PC-3 (cell line): Measurements from ENCODE around the gene CACNB3.

ENCODE experiments used
- EZH2 ChIP-seq: fragments of 300-600 bp; sonication (generic); IDR thresholded peaks from one replicate; pipeline ENCODE4 v1.6.1; 2017; ENCODE audit warnings: antibody characterized with exemption, mild to moderate bottlenecking, low read length; ENCODE audit not compliant: unreplicated experiment
- EZH2phosphoT487 ChIP-seq: fragments of 300-600 bp; sonication (generic); IDR thresholded peaks from 2 replicates; pipeline ENCODE4 v1.6.1; 2018; ENCODE audit warnings: mild to moderate bottlenecking, antibody characterized with exemption, low read length, borderline replicate concordance
- TF ChIP-seq, protein P1 (sequence below): fragments of 300-600 bp; sonication (generic); conservative IDR thresholded peaks from 2 replicates; pipeline ENCODE4 v1.5.1; 2017; ENCODE audit warnings: antibody characterized with exemption, low read depth, mild to moderate bottlenecking, low read length

- TF ChIP-seq, protein P1, sequence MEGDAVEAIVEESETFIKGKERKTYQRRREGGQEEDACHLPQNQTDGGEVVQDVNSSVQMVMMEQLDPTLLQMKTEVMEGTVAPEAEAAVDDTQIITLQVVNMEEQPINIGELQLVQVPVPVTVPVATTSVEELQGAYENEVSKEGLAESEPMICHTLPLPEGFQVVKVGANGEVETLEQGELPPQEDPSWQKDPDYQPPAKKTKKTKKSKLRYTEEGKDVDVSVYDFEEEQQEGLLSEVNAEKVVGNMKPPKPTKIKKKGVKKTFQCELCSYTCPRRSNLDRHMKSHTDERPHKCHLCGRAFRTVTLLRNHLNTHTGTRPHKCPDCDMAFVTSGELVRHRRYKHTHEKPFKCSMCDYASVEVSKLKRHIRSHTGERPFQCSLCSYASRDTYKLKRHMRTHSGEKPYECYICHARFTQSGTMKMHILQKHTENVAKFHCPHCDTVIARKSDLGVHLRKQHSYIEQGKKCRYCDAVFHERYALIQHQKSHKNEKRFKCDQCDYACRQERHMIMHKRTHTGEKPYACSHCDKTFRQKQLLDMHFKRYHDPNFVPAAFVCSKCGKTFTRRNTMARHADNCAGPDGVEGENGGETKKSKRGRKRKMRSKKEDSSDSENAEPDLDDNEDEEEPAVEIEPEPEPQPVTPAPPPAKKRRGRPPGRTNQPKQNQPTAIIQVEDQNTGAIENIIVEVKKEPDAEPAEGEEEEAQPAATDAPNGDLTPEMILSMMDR = no peak
- no peak for TF ChIP-seq EZH2
- TF ChIP-seq EZH2phosphoT487 = no peak
Measured at GRCh38 chr12:48774516-48774915, 43.8 kb upstream of the CACNB3 start.
